Endothelial cell of umbilical vein (primary cell): ENCODE data around the gene UBA5. TPM values are rescaled to one million over a fixed set of nuclear protein-coding genes. Genes with fewer than 3 reads are reported as not detected.

Experiments used
- BruUV-seq: library from RNA; stranded (reverse); fragments of 400-500 nt; replicated peaks from 2 replicates; lab custom pipeline; 2021; lab: Mats Ljungman, UMichigan
- CTCF ChIA-PET: fragments of 300-600, 350-600 bp; sonication (Branson Sonifier 250); formaldehyde crosslinking; loops from one replicate; lab custom pipeline; 2021; ENCODE audit warnings: antibody characterized with exemption, inconsistent platforms; lab: Charles Lee
- POLR2A ChIA-PET: fragments of 300-600, 350-600 bp; sonication (Branson Sonifier 250); formaldehyde crosslinking; loops from one replicate; lab custom pipeline; 2021; ENCODE audit warnings: antibody characterized with exemption, inconsistent platforms; lab: Charles Lee
- DNase-seq: peaks from one replicate; pipeline ENCODE4 v3.0.0-alpha.2; 2011; ENCODE audit warnings: low read depth, low spot score
- FAIRE-seq: peaks from 2 replicates; lab custom pipeline; 2011; peaks lifted over from hg19 to GRCh38; lab: Jason Lieb, UNC
- H2AFZ ChIP-seq: 2 replicates; pipeline ENCODE4 v1.6.0; 2012; ENCODE audit warnings: low read depth, low read length, control low read depth, inconsistent platforms
- H3K27ac ChIP-seq: 2 replicates; pipeline ENCODE4 v1.5.1; 2011; ENCODE audit warnings: low read depth, mild to moderate bottlenecking, control low read depth, low read length, moderate library complexity; ENCODE audit not compliant: insufficient read depth
- H3K27me3 ChIP-seq, 2 experiments: 2 replicates each; pipeline versions ENCODE4 v1.6.0 to v1.6.1; 2011; ENCODE audit warnings: low read length in 2 of 2, mixed read lengths in 1 of 2; ENCODE audit not compliant: control insufficient read depth in 2 of 2, insufficient read depth in 2 of 2
- H3K36me3 ChIP-seq, 2 experiments: 2 replicates in 1 of 2; 3 replicates in 1 of 2; pipeline ENCODE4 v1.5.1; 2011; ENCODE audit warnings: low read length in 2 of 2, mild to moderate bottlenecking in 1 of 2, moderate library complexity in 1 of 2; ENCODE audit not compliant: control insufficient read depth in 2 of 2, insufficient read depth in 2 of 2; ENCODE audit errors: extremely low read depth in 1 of 2
- H3K4me1 ChIP-seq: 3 replicates; pipeline ENCODE4 v1.5.1; 2011; ENCODE audit warnings: mild to moderate bottlenecking, low read length; ENCODE audit not compliant: control insufficient read depth, insufficient read depth; ENCODE audit errors: extremely low read depth
- H3K4me2 ChIP-seq: 2 replicates; pipeline ENCODE4 v1.6.1; 2011; ENCODE audit warnings: low read length, control low read depth, mixed read lengths; ENCODE audit not compliant: insufficient read depth
- H3K4me3 ChIP-seq, 3 experiments: fragments of 200-600 bp in 1 of 3; sonication (generic), shearing (Covaris generic) in 1 of 3; replicated peaks in 1 of 3; 2 replicates each; pipeline ENCODE4 v1.5.1; 2011 to 2016; ENCODE audit warnings: control low read depth in 3 of 3, low read length in 3 of 3, mild to moderate bottlenecking in 2 of 3, inconsistent platforms in 1 of 3, low read depth in 1 of 3, moderate library complexity in 1 of 3; ENCODE audit not compliant: insufficient read depth in 1 of 3
- H3K79me2 ChIP-seq: 2 replicates; pipeline ENCODE4 v1.6.0; 2012; ENCODE audit warnings: low read length, inconsistent platforms; ENCODE audit not compliant: control insufficient read depth, insufficient read depth
- H3K9ac ChIP-seq: replicated peaks from 2 replicates; pipeline ENCODE3; 2011; ENCODE audit warnings: low read length, control low read depth; ENCODE audit not compliant: insufficient read depth; ENCODE audit errors: extremely low read depth
- H3K9me1 ChIP-seq: replicated peaks from 3 replicates; pipeline ENCODE4 v1.6.0; 2011; ENCODE audit warnings: mild to moderate bottlenecking, low read length; ENCODE audit not compliant: control insufficient read depth, insufficient read depth; ENCODE audit errors: extremely low read depth
- H3K9me3 ChIP-seq: replicated peaks from 2 replicates; pipeline ENCODE4 v1.5.1; 2012; ENCODE audit warnings: low read length, inconsistent platforms; ENCODE audit not compliant: control insufficient read depth, insufficient read depth
- H4K20me1 ChIP-seq: replicated peaks from 2 replicates; pipeline ENCODE3; 2011; ENCODE audit warnings: mild to moderate bottlenecking, low read length; ENCODE audit not compliant: control insufficient read depth, insufficient read depth; ENCODE audit errors: extremely low read depth
- EZH2 ChIP-seq: IDR thresholded peaks from 2 replicates; pipeline ENCODE4 v1.6.1; 2012; ENCODE audit warnings: borderline replicate concordance, low read depth, mild to moderate bottlenecking, moderate library complexity, low read length, inconsistent platforms; ENCODE audit not compliant: severe bottlenecking
- FOS ChIP-seq: IDR thresholded peaks from 2 replicates; pipeline ENCODE4 v1.6.1; 2011; ENCODE audit warnings: mild to moderate bottlenecking, low read length, moderate library complexity, borderline replicate concordance; ENCODE audit not compliant: insufficient read depth
- GATA2 ChIP-seq: IDR thresholded peaks from 2 replicates; pipeline ENCODE4 v1.7.0; 2011; ENCODE audit warnings: low read depth, mild to moderate bottlenecking, moderate library complexity, mixed read lengths, low read length; ENCODE audit not compliant: insufficient read length, insufficient read depth
- JUN ChIP-seq: IDR thresholded peaks from 2 replicates; pipeline ENCODE4 v1.6.1; 2011; ENCODE audit warnings: borderline replicate concordance, low read depth; ENCODE audit not compliant: insufficient read length, insufficient read depth
- MYC ChIP-seq: IDR thresholded peaks from one replicate; pipeline ENCODE4 v1.6.1; 2011; ENCODE audit warnings: mild to moderate bottlenecking, low read depth, low read length
- POLR2A ChIP-seq: IDR thresholded peaks from 2 replicates; pipeline ENCODE4 v1.6.1; 2012; ENCODE audit warnings: low read depth, mild to moderate bottlenecking, control low read depth, low read length
- POLR2AphosphoS5 ChIP-seq: IDR thresholded peaks from 2 replicates; pipeline ENCODE4 v1.6.1; 2012; ENCODE audit warnings: low read depth, mild to moderate bottlenecking, control low read depth, low read length, moderate library complexity; ENCODE audit not compliant: insufficient read depth
- dilution Hi-C: fragments of 300-500 bp; cut with MboI; formaldehyde crosslinking; loops from one replicate; pipeline ENCODE4 v1.15.0; 2019; ENCODE audit warnings: low sequenced_read_pairs; ENCODE audit not compliant: extremely low pct_ligation_motif_present
- intact Hi-C: fragments of 100-400 bp; cut with micrococcal nuclease; formaldehyde crosslinking; loops from one replicate; pipeline ENCODE4 v1.10.0; 2022
- polyA plus RNA-seq, 4 experiments: library from polyadenylated mRNA; depleted of rRNA in 3 of 4; stranded (reverse) in 3 of 4; unstranded in 1 of 4; fragments of >200 nt; gene quantifications; 2 replicates each; pipeline versions ENCODE4 v1.2.1 to v1.2.3, GENCODE V29; 2011 to 2012; ENCODE audit warnings: missing spikeins in 1 of 4
- total RNA-seq: library from RNA; stranded (reverse); gene quantifications from 2 replicates; pipeline ENCODE4 v1.2.3, GENCODE V29; 2021
- TF ChIP-seq, protein P1 (sequence below), 2 donors: IDR thresholded peaks; 1 replicate in 1 of 2; 2 replicates in 1 of 2; pipeline ENCODE4 v1.5.1; 2011; ENCODE audit warnings: low read length in 2 of 2, mild to moderate bottlenecking in 2 of 2, moderate library complexity in 2 of 2, control low read depth in 1 of 2, inconsistent platforms in 1 of 2, low read depth in 1 of 2; ENCODE audit not compliant: insufficient read depth in 1 of 2; ENCODE audit errors: extremely low read depth in 1 of 2
- TF ChIP-seq, protein P2 (sequence below): IDR thresholded peaks from 2 replicates; pipeline ENCODE4 v1.6.1; 2011; ENCODE audit not compliant: insufficient read depth, insufficient read length

The UBA5 gene
- total and polyA plus RNA-seq, 2 donors (not counting 3 experiments of a cell fraction or from before 2014, with no cell fraction given), result 19.7 to 38.1 TPM

DNA sequence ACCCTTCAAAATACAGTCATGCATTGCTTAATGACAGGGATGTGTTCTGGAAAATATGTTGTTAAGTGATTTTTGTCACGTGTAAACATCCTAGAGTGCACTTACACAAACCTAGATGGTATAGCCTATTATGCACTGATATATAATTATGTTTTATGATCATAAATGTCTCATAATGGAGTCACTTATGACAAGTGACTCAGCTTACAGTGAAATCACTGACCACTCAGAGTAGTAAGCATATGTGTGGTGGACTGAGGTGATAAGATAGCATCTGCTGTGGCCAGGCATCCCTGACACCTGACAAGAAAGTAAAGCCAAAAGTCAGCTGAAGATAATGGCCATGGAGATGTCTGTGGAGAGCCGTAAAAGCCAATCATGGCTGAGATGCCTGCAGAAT is 5.9 kb upstream of the UBA5 start:
- Histone ChIP-seq H3K27ac (no peak overlapping the region), H3K27me3 (no peaks in the 10 kb centered on the region), H3K9me1 (no peaks in the 10 kb centered on the region), H3K9me3 (no peaks in the 10 kb centered on the region), H3K4me2 (no peak overlapping the region), H2AFZ (no peak overlapping the region), H3K79me2 (no peaks in the 10 kb centered on the region), H3K36me3 (no peaks in the 10 kb centered on the region), H4K20me1 (no peaks in the 10 kb centered on the region), H3K9ac (no peak overlapping the region), H3K4me1 (peaks cover 15% of the 10 kb centered on the region), H3K4me3 (no peak overlapping the region)
- no peak for DNase-seq
- CTCF ChIA-PET, result interaction anchor here (3.0 kb wide), 1 partner anchor 12 kb away, joined by 9 read pairs; no protein-coding TSS in a partner anchor
- FAIRE-seq, result no peak
- no TSS peak for BruUV-seq
- intact Hi-C loops (no loop called here), dilution Hi-C loops (no loop called here)
- POLR2A ChIA-PET, result no interaction called here
- no peak for TF ChIP-seq EZH2
- no peak for TF ChIP-seq FOS
- TF ChIP-seq, protein P1, sequence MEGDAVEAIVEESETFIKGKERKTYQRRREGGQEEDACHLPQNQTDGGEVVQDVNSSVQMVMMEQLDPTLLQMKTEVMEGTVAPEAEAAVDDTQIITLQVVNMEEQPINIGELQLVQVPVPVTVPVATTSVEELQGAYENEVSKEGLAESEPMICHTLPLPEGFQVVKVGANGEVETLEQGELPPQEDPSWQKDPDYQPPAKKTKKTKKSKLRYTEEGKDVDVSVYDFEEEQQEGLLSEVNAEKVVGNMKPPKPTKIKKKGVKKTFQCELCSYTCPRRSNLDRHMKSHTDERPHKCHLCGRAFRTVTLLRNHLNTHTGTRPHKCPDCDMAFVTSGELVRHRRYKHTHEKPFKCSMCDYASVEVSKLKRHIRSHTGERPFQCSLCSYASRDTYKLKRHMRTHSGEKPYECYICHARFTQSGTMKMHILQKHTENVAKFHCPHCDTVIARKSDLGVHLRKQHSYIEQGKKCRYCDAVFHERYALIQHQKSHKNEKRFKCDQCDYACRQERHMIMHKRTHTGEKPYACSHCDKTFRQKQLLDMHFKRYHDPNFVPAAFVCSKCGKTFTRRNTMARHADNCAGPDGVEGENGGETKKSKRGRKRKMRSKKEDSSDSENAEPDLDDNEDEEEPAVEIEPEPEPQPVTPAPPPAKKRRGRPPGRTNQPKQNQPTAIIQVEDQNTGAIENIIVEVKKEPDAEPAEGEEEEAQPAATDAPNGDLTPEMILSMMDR (IDR thresholded peaks at IDR 0.05; ENCODE audit: extremely low read depth in 1 of 2, insufficient read depth in 1 of 2, low read depth in 1 of 2, low read length in 2 of 2), result no peak
- TF ChIP-seq GATA2, result no peak
- TF ChIP-seq, protein P2, sequence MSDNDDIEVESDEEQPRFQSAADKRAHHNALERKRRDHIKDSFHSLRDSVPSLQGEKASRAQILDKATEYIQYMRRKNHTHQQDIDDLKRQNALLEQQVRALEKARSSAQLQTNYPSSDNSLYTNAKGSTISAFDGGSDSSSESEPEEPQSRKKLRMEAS, result no peak
- no peak for TF ChIP-seq POLR2AphosphoS5
- TF ChIP-seq JUN, result no peak
- TF ChIP-seq MYC, result no peak
- no peak for TF ChIP-seq POLR2A
